Measurements from ENCODE around the gene CACNA1B.

- no peak for TF ChIP-seq CTCF (IDR thresholded peaks at IDR 0.05)
- no peak for TF ChIP-seq EZH2 (IDR thresholded peaks at IDR 0.05; ENCODE audit: borderline replicate concordance, insufficient read depth, low read depth, low read length, poor library complexity, severe bottlenecking)
Observed at GRCh38 chr9:138072161-138072842, 194.7 kb downstream of the CACNA1B start.
